ENCODE measurements around the gene PLEKHO1.
"Not testable (repeated sequence)": the region's sequence is repeated elsewhere in the genome, so short reads cannot be mapped to it uniquely, and the experiment has no call there.

Gene PLEKHO1

GRCh38 chr1:150176593-150176992, 26.9 kb downstream of the PLEKHO1 start:
- no peak for DNase-seq

GRCh38 chr1:150178548-150178947, 28.8 kb downstream of the PLEKHO1 start:
- DNase-seq: no peak

- no peak for DNase-seq
Observed at GRCh38 chr1:150179867-150180266, 30.2 kb downstream of the PLEKHO1 start.

GRCh38 chr1:150180474-150180873, 30.8 kb downstream of the PLEKHO1 start:
- no peak for DNase-seq

- DNase-seq: no peak
Observed at GRCh38 chr1:150182247-150182646, 32.5 kb downstream of the PLEKHO1 start.

GRCh38 chr1:150183061-150183460, 33.3 kb downstream of the PLEKHO1 start:
- no peak for DNase-seq

GRCh38 chr1:150185481-150185880, 35.8 kb downstream of the PLEKHO1 start:
- DNase-seq: no peak

- not testable (repeated sequence) for DNase-seq
Observed at GRCh38 chr1:150186438-150186788, 36.7 kb downstream of the PLEKHO1 start.

- peak in 3 of 5 experiments; percentile 5 to 75 (median 25) for DNase-seq
Observed at GRCh38 chr1:150186789-150187559, 37.3 kb downstream of the PLEKHO1 start.

GRCh38 chr1:150187560-150187931, 37.8 kb downstream of the PLEKHO1 start:
- no peak for DNase-seq

GRCh38 chr1:150192012-150192411, 42.3 kb downstream of the PLEKHO1 start:
- DNase-seq: no peak

- no peak for DNase-seq
Observed at GRCh38 chr1:150194381-150195031, 44.8 kb downstream of the PLEKHO1 start.

GRCh38 chr1:150196417-150196816, 46.7 kb downstream of the PLEKHO1 start:
- no peak for DNase-seq

- DNase-seq: no peak
Observed at GRCh38 chr1:150207281-150207971, 57.7 kb downstream of the PLEKHO1 start.

- DNase-seq: not testable (repeated sequence)
Observed at GRCh38 chr1:150208460-150208859, 58.7 kb downstream of the PLEKHO1 start.
